Measurements from ENCODE around the gene IFT88. TPM values are rescaled to one million over a fixed set of nuclear protein-coding genes. Genes with fewer than 3 reads are reported as not detected.

The IFT88 gene
- polyA plus RNA-seq, 1 donor from 2014 or later: 32.7 TPM

DNA sequence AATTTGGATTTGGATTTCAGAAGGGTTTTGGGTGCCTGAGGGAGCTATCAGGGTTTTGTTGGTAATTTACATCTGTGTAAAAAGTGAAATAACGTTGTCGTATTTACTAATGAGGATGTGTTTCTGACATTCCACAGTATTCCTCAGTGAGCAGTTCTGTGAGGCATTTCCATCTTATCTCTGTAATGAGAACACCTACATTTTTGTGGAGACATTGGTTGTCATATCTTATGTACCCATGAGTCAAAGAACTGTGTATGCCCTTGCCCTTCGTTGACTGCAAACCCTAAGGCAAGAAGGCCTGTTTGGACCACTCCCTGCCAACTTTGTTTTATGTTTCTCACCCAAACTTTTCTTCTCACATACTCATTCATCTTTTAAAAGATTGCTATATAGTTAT, 122.3 kb downstream of the IFT88 start:
- Histone ChIP-seq H2AFZ (ENCODE audit: low read depth, low read length) (no peak overlapping the region), H3K79me2 (replicated peaks; ENCODE audit: insufficient read depth, low read length) (no peaks in the 10 kb centered on the region), H3F3A (ENCODE audit: insufficient read depth, low read length, poor library complexity, severe bottlenecking) (no peaks in the 10 kb centered on the region), H3K4me3 (ENCODE audit: low read length) (no peak overlapping the region), H3K9me3 (ENCODE audit: low read length) (no peaks in the 10 kb centered on the region), H4K20me1 (ENCODE audit: insufficient read depth) (no peaks in the 10 kb centered on the region), H3K9me2 (ENCODE audit: insufficient read depth, low read length) (no peaks in the 10 kb centered on the region), H3K4me2 (ENCODE audit: low read length) (no peak overlapping the region), H3K27me3 (ENCODE audit: insufficient read depth, low read depth, low read length) (no peaks in the 10 kb centered on the region), H3K9ac (ENCODE audit: low read length) (no peak overlapping the region), H3K27ac (ENCODE audit: low read length) (no peak overlapping the region), H3K36me3 (ENCODE audit: insufficient read depth, low read length) (peaks cover 4% of the 10 kb centered on the region)
- no peak for TF ChIP-seq POLR2AphosphoS5 (IDR thresholded peaks at IDR 0.05)
- TF ChIP-seq, protein P1, sequence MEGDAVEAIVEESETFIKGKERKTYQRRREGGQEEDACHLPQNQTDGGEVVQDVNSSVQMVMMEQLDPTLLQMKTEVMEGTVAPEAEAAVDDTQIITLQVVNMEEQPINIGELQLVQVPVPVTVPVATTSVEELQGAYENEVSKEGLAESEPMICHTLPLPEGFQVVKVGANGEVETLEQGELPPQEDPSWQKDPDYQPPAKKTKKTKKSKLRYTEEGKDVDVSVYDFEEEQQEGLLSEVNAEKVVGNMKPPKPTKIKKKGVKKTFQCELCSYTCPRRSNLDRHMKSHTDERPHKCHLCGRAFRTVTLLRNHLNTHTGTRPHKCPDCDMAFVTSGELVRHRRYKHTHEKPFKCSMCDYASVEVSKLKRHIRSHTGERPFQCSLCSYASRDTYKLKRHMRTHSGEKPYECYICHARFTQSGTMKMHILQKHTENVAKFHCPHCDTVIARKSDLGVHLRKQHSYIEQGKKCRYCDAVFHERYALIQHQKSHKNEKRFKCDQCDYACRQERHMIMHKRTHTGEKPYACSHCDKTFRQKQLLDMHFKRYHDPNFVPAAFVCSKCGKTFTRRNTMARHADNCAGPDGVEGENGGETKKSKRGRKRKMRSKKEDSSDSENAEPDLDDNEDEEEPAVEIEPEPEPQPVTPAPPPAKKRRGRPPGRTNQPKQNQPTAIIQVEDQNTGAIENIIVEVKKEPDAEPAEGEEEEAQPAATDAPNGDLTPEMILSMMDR (IDR thresholded peaks at IDR 0.05; ENCODE audit: poor library complexity, severe bottlenecking): no peak
- TF ChIP-seq RAD21 (conservative IDR thresholded peaks at IDR 0.05): no peak
- TF ChIP-seq TAF1 (IDR thresholded peaks at IDR 0.05; ENCODE audit: low read depth): no peak
- TF ChIP-seq SMC3 (conservative IDR thresholded peaks at IDR 0.05; ENCODE audit: poor library complexity): no peak
- TF ChIP-seq, protein P2, sequence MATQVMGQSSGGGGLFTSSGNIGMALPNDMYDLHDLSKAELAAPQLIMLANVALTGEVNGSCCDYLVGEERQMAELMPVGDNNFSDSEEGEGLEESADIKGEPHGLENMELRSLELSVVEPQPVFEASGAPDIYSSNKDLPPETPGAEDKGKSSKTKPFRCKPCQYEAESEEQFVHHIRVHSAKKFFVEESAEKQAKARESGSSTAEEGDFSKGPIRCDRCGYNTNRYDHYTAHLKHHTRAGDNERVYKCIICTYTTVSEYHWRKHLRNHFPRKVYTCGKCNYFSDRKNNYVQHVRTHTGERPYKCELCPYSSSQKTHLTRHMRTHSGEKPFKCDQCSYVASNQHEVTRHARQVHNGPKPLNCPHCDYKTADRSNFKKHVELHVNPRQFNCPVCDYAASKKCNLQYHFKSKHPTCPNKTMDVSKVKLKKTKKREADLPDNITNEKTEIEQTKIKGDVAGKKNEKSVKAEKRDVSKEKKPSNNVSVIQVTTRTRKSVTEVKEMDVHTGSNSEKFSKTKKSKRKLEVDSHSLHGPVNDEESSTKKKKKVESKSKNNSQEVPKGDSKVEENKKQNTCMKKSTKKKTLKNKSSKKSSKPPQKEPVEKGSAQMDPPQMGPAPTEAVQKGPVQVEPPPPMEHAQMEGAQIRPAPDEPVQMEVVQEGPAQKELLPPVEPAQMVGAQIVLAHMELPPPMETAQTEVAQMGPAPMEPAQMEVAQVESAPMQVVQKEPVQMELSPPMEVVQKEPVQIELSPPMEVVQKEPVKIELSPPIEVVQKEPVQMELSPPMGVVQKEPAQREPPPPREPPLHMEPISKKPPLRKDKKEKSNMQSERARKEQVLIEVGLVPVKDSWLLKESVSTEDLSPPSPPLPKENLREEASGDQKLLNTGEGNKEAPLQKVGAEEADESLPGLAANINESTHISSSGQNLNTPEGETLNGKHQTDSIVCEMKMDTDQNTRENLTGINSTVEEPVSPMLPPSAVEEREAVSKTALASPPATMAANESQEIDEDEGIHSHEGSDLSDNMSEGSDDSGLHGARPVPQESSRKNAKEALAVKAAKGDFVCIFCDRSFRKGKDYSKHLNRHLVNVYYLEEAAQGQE (IDR thresholded peaks at IDR 0.05; ENCODE audit: borderline replicate concordance): no peak

DNA sequence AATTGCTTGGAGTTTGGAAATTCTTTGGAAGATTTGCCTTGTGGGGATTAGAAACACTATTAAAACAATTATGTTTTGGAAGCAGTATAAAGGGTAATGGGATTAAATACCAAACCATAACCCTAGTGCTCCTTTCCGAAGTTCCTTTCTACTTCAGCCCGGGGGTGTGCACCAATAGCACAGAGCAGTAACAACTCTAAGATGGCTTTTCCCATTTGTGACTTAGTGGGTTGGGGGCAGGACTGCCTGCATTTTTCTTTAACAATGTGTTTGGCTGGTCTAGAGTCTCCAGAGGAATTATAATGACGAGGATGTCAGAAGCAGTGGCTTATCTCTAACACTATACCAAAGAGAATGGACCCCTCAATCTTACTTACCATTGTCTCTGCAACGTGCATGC, 124.7 kb downstream of the IFT88 start:
- Histone ChIP-seq H3K27me3 (ENCODE audit: insufficient read depth, low read depth, low read length) (no peaks in the 10 kb centered on the region), H3K27ac (ENCODE audit: low read length) (no peak overlapping the region), H3K9ac (ENCODE audit: low read length) (no peak overlapping the region), H4K20me1 (ENCODE audit: insufficient read depth) (no peaks in the 10 kb centered on the region), H3F3A (ENCODE audit: insufficient read depth, low read length, poor library complexity, severe bottlenecking) (no peaks in the 10 kb centered on the region), H3K36me3 (ENCODE audit: insufficient read depth, low read length) (peaks cover 4% of the 10 kb centered on the region), H3K9me3 (ENCODE audit: low read length) (no peaks in the 10 kb centered on the region), H3K79me2 (replicated peaks; ENCODE audit: insufficient read depth, low read length) (no peaks in the 10 kb centered on the region), H3K4me2 (ENCODE audit: low read length) (no peak overlapping the region), H3K9me2 (ENCODE audit: insufficient read depth, low read length) (no peaks in the 10 kb centered on the region), H3K4me3 (ENCODE audit: low read length) (no peak overlapping the region), H2AFZ (ENCODE audit: low read depth, low read length) (no peak overlapping the region)
- no peak for TF ChIP-seq SMC3 (conservative IDR thresholded peaks at IDR 0.05; ENCODE audit: poor library complexity)
- no peak for TF ChIP-seq EP300 (conservative IDR thresholded peaks at IDR 0.05; ENCODE audit: poor library complexity, severe bottlenecking)
- TF ChIP-seq EZH2 (IDR thresholded peaks at IDR 0.05; ENCODE audit: borderline replicate concordance, insufficient read depth, low read length, poor library complexity, severe bottlenecking): no peak
- no peak for TF ChIP-seq MXI1 (conservative IDR thresholded peaks at IDR 0.05; ENCODE audit: poor library complexity, severe bottlenecking)
- no peak for TF ChIP-seq TAF1 (IDR thresholded peaks at IDR 0.05; ENCODE audit: low read depth)
- no peak for TF ChIP-seq POLR2AphosphoS5 (IDR thresholded peaks at IDR 0.05)
- TF ChIP-seq, protein P2 (IDR thresholded peaks at IDR 0.05; ENCODE audit: borderline replicate concordance): no peak
- TF ChIP-seq RAD21 (conservative IDR thresholded peaks at IDR 0.05): no peak
- TF ChIP-seq, protein P1 (IDR thresholded peaks at IDR 0.05; ENCODE audit: poor library complexity, severe bottlenecking): no peak
